GM08714 (cell line): ENCODE data around the gene FGF5.
"Not testable (repeated sequence)": the region's sequence is repeated elsewhere in the genome, so short reads cannot be mapped to it uniquely, and the experiment has no call there.

Experiments used
- H3K4me3 ChIP-seq: fragments of 200-500 bp; sonication (Bioruptor generic); 2 replicates; pipeline ENCODE4 v1.5.1; 2014; ENCODE audit warnings: mild to moderate bottlenecking, low read length, inconsistent platforms
- ZNF274 ChIP-seq: IDR thresholded peaks from 2 replicates; pipeline ENCODE4 v1.6.1; 2012; ENCODE audit warnings: mild to moderate bottlenecking, low read depth, low read length

Gene FGF5

DNA sequence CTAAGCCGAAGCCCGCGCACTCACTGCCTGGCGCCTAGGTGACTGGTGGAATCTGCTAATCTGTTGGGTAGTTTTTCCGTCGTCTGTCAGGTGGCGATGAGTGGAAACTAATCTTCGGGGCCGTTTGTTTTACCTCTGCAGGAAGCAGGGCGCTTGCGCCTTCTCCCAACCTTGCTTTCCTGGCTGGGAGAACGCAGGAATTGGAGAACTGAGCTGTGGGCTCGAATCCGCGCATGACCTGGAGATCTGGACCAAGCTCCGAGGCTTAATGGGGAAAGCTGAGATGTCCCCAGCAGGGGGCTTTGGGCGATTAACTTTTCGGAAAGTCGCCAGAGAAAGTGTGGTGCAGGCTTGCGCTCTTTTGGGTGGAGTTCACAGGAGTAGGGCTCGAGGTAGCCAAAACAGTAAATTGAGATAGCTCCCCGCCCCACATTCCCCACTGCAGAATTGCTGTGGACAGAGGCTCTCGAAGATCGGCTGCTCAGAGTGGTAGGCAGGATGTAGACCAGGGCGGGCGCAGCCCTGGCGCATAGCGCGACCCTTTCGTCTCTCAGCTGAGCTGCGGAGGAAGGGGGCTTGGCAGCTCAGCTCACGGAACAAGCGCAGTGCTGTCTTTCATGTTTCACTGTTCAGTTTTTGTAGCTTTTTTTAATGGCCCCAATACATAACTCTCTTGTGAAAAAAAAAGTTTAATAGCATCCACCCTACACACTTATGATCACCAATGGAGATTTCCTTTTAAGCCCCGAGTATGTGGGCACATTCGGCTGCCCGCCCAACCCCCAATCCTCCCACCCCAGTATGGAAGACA lies 2.7 kb upstream of the FGF5 start:
- no peak for TF ChIP-seq ZNF274
- no peak overlapping the region for H3K4me3 ChIP-seq

DNA sequence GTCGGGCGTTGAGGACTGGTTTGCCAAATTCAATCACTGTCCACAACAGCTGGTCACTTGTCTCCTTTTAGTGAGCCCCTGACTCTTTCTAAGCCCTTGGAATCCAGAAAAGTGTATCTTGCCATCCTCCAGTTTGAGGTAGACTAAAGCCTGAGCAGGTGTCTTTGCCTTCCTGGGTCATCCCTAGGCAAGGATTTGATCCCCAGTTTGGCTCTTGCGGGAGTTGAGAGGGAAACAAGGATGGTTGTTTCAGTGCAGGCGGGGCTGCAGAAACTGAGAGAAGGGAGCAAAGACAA lies 2.2 kb upstream of the FGF5 start:
- TF ChIP-seq ZNF274 = no peak
- H3K4me3 ChIP-seq = no peak overlapping the region

DNA sequence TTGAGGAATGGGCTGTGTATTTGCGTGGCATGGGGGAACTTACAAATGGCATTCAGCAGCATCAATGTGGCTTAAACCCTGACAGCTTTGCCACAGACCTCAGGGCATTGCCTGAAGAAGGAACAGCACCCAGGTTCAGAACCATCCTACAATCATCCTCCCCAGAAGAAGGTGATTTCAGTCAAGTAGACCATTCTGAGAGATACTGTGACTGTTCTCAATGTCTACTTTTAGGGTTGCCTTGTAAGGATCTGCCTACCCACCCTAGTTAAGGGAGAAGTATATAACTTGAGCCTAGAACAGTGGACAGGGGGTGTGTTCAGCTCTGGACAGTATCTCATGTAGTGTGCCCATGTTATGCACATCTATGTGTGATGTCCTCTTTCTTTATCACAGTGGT lies 1.6 kb upstream of the FGF5 start:
- TF ChIP-seq ZNF274 = no peak
- no peak overlapping the region for H3K4me3 ChIP-seq

DNA sequence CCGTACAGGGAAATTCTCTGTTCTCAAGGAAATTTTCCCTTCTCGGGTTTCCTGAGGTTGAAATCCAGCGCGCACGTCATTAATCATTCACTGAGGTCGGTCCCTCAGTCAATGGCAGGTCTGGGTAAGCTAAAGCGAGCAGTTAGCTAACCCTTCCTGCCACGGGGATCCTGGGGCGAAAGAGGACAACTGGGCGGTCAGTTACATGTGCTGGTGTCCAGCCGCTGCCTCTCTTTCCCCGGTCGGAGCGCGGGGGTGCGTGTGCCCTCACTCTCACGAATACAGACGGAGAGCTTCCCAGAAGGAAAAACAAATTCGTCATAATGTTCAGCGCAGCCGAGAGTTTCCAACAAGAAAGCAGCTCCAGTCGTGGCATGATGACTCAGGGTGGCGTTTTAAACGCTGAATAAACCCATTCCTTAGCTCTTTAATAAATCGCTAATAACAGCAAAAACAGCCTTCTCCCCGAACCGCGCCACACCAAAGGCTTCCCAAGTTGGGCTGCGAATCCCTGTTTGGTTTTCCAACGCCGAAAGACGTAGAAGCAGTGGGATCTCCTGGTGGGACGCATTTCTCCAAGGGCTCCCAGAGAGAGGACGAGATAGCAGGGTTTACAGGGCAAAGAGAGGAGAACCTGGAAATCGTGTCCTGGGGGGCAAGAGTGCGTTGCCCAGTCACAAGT lies 752 bp upstream of the FGF5 start:
- H3K4me3 ChIP-seq = peak overlapping the region; percentile 31; the same call in 1 of the 2 replicates
- no peak for TF ChIP-seq ZNF274

DNA sequence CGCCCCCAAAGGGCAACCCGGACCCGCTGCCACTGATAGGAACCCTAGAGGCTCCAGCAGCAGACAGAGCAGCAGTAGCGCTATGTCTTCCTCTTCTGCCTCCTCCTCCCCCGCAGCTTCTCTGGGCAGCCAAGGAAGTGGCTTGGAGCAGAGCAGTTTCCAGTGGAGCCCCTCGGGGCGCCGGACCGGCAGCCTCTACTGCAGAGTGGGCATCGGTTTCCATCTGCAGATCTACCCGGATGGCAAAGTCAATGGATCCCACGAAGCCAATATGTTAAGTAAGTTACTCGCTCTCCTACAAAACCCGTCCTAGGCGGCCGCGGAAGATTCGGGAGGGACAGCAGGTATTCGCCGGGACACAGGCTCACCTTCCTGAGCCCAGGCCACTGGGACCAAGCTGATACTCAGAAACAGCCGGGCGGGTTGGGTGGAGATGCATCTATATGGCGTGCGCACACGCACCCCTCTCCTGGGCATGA lies 477 bp downstream of the FGF5 start:
- H3K4me3 ChIP-seq = peak overlapping the region; percentile 31; the same call in 1 of the 2 replicates
- no peak for TF ChIP-seq ZNF274

DNA sequence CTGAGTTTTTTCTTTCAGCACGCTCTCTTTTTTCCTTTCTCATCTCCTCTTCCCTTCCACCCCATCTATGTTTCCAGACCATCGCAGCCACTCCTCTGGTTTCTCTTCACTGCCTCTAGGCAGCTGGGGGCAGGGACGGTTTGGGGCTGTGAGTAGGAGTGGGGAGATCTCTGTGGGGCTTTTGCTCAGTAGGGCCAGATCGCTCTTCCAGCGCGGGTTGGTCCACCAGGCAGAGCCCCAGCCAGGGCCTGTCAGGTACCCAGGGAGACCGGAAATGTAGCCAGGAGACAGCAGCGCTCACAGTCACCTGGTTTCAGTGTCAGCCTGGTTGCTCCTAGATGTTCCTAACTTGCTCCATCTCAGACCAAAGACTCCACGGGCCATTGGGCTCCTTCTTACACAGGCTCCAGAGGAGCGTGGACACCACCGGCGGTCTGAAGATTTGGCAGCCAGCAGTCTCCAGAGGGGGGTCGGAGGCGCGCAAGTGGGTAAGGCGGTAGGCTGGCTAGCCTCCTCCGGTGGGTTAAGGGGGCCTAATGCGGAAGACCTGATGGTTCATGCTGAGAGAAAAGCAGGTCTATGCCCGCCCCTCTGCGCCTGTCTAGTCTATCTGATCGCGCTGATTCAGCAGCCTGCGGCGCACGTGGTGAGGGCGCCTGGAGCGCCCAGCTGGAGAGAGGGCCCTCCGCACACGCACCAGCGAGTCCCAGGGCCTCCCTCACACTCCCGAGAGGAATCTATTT lies 1.8 kb downstream of the FGF5 start:
- H3K4me3 ChIP-seq = no peak overlapping the region
- no peak for TF ChIP-seq ZNF274

DNA sequence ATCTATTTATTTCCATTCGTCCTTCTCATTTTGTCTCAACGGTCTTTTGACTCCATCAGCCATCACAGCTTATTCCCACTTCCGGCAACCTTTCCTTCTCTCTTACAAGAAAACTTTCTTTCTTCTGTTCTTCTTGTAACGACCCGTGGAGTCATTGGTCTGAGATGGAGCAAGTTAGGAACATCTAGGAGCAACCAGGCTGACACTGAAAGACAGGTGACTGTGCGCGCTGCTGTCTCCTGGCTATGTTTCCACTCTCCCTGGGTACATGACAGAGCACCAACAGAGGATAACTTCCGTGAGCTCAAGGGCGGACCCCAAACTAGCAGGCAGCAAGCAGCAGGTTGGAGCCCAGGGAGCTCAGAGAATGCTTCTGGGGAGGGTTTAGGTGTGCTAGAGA lies 2.5 kb downstream of the FGF5 start:
- no peak overlapping the region for H3K4me3 ChIP-seq
- TF ChIP-seq ZNF274 = no peak

DNA sequence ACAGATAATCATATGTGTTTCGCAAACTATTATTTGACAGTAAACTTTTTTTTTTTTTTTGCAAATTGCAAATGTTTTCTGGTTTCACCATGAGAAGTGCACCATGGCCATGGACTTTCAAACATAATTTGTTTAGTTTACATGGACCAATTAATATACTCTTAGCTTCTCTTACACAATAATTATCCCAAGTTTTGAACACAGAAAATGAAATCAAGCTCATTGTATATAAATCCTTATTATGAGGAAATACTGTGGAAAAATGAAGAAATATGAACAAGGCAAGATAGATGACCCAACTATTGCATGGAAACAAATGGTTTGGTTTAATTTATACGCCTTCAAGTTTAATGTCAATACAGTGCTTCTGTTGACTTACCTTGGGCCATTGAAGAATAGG lies 3.9 kb downstream of the FGF5 start:
- no peak for TF ChIP-seq ZNF274
- no peak overlapping the region for H3K4me3 ChIP-seq

DNA sequence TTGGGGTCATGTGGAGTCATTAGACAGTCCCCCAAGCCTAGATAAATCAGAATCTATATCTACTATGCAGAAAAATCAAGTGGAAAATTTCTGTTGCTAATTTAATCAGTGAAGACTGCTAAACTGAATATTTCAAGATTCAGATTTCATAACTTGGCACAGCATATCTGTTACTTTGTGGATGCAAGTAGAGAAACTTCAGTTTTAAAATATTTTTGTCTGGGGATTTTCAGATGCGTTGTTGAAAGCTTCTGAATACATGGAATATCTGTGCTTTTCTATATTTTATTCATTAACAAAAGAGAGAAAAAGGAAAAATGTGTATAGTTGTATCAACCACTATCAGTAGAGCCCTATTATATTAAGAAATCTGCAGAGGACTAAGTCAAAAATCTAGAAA lies 4.4 kb downstream of the FGF5 start:
- H3K4me3 ChIP-seq = no peak overlapping the region
- TF ChIP-seq ZNF274 = no peak

DNA sequence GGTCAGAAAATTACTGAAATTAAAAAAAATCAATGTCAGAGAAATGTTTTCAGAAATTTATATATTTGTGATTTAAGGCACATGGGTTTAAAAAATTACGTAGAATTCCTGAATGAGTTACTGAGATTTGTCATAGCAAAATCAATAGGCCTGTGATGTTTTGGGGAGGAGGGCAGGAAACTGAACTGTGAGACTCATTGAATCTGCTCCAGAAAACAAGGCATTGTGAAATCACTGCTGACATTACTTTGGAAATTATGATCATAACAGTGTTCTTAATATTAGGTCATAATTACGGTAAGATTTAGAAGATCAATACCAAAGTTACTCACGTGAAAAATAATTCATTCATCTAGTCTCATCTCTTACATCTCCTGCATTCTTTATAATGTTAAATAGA lies 5.3 kb downstream of the FGF5 start:
- no peak for TF ChIP-seq ZNF274
- H3K4me3 ChIP-seq = no peak overlapping the region

DNA sequence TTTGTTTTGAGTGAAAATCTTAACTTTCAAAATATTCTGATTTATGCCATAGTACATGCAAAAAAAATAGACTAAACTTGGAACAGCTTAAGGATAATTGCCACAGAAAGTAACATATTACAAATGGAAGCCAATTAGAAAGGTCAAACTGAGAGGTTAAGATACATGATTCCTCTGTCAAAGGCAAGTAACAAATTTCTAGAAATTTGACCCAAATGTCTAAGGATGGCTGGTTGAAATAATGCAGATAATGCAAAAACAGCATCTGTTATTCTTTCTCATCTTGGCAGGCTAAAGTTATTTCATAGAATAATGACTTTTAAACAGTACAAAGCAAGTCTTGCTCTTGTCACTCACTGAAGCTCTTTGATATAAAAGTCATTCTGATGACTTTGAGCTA lies 10.5 kb downstream of the FGF5 start:
- TF ChIP-seq ZNF274 = no peak
- no peak overlapping the region for H3K4me3 ChIP-seq

DNA sequence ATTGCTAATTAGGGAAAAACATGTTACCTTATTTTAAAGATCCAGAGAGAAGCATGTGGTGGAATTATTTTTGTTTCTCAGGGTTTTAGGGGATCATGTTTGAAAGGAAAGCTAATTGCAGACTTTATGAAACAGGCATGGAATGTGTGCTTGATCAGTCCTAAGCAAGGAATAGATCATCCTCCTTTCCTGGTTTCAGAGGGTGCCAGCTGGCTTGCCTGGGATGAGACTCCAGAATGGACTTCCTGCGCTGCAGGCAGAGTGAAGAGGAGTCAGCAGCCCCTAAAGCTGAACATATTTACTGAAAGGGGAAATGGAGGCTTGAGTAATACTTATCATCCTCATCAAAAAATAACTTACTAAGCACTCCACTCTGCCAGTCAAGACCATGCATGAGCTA lies 13.3 kb downstream of the FGF5 start:
- no peak overlapping the region for H3K4me3 ChIP-seq
- TF ChIP-seq ZNF274 = no peak

DNA sequence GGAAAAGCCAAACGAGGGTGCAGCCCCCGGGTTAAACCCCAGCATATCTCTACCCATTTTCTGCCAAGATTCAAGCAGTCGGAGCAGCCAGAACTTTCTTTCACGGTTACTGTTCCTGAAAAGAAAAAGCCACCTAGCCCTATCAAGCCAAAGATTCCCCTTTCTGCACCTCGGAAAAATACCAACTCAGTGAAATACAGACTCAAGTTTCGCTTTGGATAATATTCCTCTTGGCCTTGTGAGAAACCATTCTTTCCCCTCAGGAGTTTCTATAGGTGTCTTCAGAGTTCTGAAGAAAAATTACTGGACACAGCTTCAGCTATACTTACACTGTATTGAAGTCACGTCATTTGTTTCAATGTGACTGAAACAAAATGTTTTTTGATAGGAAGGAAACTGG lies 20.0 kb downstream of the FGF5 start:
- H3K4me3 ChIP-seq = no peak overlapping the region
- no peak for TF ChIP-seq ZNF274

DNA sequence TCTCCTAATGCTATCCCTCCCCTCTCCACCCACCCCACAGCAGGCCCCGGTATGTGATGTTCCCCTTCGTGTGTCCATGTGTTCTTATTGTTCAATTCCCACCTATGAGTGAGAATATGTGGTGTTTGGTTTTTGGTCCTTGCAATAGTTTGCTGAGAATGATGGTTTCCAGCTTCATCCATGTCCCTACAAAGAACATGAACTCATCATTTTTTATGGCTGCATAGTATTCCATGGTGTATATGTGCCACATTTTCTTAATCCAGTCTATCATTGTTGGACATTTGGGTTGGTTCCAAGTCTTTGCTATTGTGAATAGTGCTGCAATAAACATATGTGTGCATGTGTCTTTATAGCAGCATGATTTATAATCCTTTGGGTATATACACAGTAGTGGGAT lies 24.2 kb downstream of the FGF5 start:
- H3K4me3 ChIP-seq = not testable (repeated sequence)

DNA sequence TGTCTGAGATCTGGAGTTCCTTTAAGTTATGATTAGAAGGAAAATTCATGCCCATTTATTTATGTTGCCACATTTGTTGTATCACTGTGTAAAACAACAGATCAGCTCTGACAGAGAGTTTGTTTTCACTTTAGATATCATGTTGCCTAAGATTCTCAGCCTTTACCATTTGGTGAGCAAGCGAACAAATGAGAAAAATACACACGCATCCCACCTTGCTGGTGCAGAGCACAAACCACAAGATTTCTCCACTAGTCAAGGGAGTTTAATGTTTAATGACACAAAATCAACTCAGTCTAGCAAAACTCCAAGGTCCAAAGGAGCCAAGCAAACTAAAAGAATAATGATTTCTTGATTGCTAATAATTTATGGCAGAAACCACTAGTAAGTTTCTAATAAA lies 27.7 kb downstream of the FGF5 start:
- H3K4me3 ChIP-seq = no peak overlapping the region
- TF ChIP-seq ZNF274 = no peak

DNA sequence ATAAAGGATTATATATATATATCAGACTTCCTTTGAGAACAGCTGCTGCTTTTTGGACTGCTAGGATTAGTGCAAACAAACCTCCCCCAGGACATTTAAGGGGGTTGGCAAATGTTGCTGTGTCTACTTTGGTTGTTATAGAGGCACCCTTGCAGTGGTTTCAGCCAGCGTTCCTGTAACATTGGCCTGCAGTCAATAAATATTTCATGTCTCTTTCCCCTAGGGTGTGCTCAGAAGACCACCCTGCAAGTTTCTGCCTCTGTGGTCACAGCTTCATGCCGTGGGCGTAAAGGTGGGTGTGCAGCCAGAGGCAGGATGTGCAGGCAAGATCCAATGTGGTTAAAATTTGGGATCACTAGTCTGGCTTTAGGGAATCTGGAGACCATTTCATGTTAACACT lies 28.9 kb downstream of the FGF5 start:
- H3K4me3 ChIP-seq = no peak overlapping the region
- TF ChIP-seq ZNF274 = no peak
